B cell (primary cell): ENCODE measurements around the gene CENPVL3. TPM values are rescaled to one million over a fixed set of nuclear protein-coding genes. Genes with fewer than 3 reads are reported as not detected.

Experiments used
- ATAC-seq: fragments of 200-7000 bp; cut with Tn5 transposase; one replicate; pipeline ENCODE4 v1.10.0; 2021; ENCODE audit warnings: low read depth, mild to moderate bottlenecking, moderate number of reproducible peaks, moderate library complexity
- CTCF ChIA-PET: fragments of 350-600 bp; sonication (Branson Sonifier 250); formaldehyde crosslinking; loops from one replicate; lab custom pipeline; 2021; ENCODE audit warnings: antibody characterized with exemption, inconsistent platforms; lab: Charles Lee
- POLR2A ChIA-PET: fragments of 350-600 bp; sonication (Branson Sonifier 250); formaldehyde crosslinking; loops from one replicate; lab custom pipeline; 2021; ENCODE audit warnings: antibody characterized with exemption; lab: Charles Lee
- DNase-seq: peaks from one replicate; pipeline ENCODE4 v3.0.0; 2013
- H2AFZ ChIP-seq: 2 replicates; pipeline ENCODE4 v1.6.1; 2012; ENCODE audit warnings: mild to moderate bottlenecking, low read depth, low read length; ENCODE audit not compliant: insufficient read depth, poor library complexity, severe bottlenecking
- H3K27ac ChIP-seq, 2 donors: 1 replicate in 1 of 2; 2 replicates in 1 of 2; pipeline ENCODE4 v1.5.1; 2012 to 2013; ENCODE audit warnings: low read length in 2 of 2, mild to moderate bottlenecking in 2 of 2, moderate library complexity in 1 of 2
- H3K27me3 ChIP-seq, 4 experiments: fragments of 200-600 bp in 1 of 4; sonication (generic) in 1 of 4; replicated peaks in 1 of 4; 1 replicate in 2 of 4; 2 replicates in 2 of 4; pipeline versions ENCODE4 v1.6.1 to v1.7.0; 2013 to 2016; ENCODE audit warnings: low read length in 3 of 4, mild to moderate bottlenecking in 2 of 4, mixed read lengths in 1 of 4, moderate library complexity in 1 of 4; ENCODE audit not compliant: insufficient read depth in 4 of 4, control insufficient read depth in 3 of 4; ENCODE audit errors: control extremely low read depth in 1 of 4
- H3K36me3 ChIP-seq, 2 experiments: replicated peaks in 1 of 2; 1 replicate in 1 of 2; 2 replicates in 1 of 2; pipeline versions ENCODE4 v1.6.1 to v1.7.1; 2013; ENCODE audit warnings: low read length in 1 of 2; ENCODE audit not compliant: insufficient read depth in 2 of 2, control insufficient read depth in 1 of 2; ENCODE audit errors: control extremely low read depth in 1 of 2, extremely low read depth in 1 of 2
- H3K4me1 ChIP-seq, 2 donors: fragments of 200-600 bp in 1 of 2; sonication (generic) in 1 of 2; 1 replicate in 1 of 2; 2 replicates in 1 of 2; pipeline versions ENCODE4 v1.5.1 to v1.6.1; 2013 to 2017; ENCODE audit warnings: low read length in 2 of 2; ENCODE audit not compliant: control insufficient read depth in 2 of 2, insufficient read depth in 2 of 2
- H3K4me2 ChIP-seq: replicated peaks from 2 replicates; pipeline ENCODE3; 2012; ENCODE audit warnings: mild to moderate bottlenecking, low read depth, low read length; ENCODE audit not compliant: poor library complexity, severe bottlenecking
- H3K4me3 ChIP-seq, 5 experiments: fragments of 200-600 bp in 1 of 5; sonication (generic) in 1 of 5; 1 replicate in 3 of 5; 2 replicates in 2 of 5; pipeline versions ENCODE4 v1.5.1 to v1.7.0; 2011 to 2016; ENCODE audit warnings: low read length in 4 of 5, mild to moderate bottlenecking in 4 of 5, low read depth in 2 of 5, control low read depth in 1 of 5, moderate library complexity in 1 of 5; ENCODE audit not compliant: insufficient read depth in 1 of 5; ENCODE audit errors: control extremely low read depth in 1 of 5, extremely low read depth in 1 of 5
- H3K79me2 ChIP-seq: fragments of 200-600 bp; sonication (generic); one replicate; pipeline ENCODE4 v1.6.0; 2016; ENCODE audit warnings: low read length; ENCODE audit not compliant: control insufficient read depth, insufficient read depth
- H3K9ac ChIP-seq: fragments of 200-600 bp; sonication (generic); 2 replicates; pipeline ENCODE4 v1.6.1; 2017; ENCODE audit warnings: mild to moderate bottlenecking, low read length, moderate library complexity
- H3K9me3 ChIP-seq, 3 donors: one replicate each; pipeline versions ENCODE4 v1.6.1 to v1.7.1; 2013; ENCODE audit warnings: low read length in 2 of 3; ENCODE audit not compliant: control insufficient read depth in 2 of 3, insufficient read depth in 1 of 3; ENCODE audit errors: control extremely low read depth in 1 of 3
- H4K20me1 ChIP-seq: 2 replicates; pipeline ENCODE4 v1.6.0; 2012; ENCODE audit warnings: mild to moderate bottlenecking, low read length; ENCODE audit not compliant: insufficient read depth, control insufficient read depth, poor library complexity, severe bottlenecking
- H3K27ac Mint-ChIP-seq: one replicate; pipeline ENCODE4 v1.8.0; 2021; ENCODE audit warnings: mixed read lengths
- H3K27me3 Mint-ChIP-seq: one replicate; pipeline ENCODE4 v1.8.0; 2021; ENCODE audit warnings: mixed read lengths
- H3K4me1 Mint-ChIP-seq: one replicate; pipeline ENCODE4 v1.8.0; 2021; ENCODE audit warnings: mixed read lengths
- H3K4me3 Mint-ChIP-seq: one replicate; pipeline ENCODE4 v1.8.0; 2021; ENCODE audit warnings: mixed read lengths
- H3K9me3 Mint-ChIP-seq: one replicate; pipeline ENCODE4 v1.8.0; 2022; ENCODE audit warnings: mixed read lengths; ENCODE audit not compliant: insufficient read depth
- EZH2 ChIP-seq: IDR thresholded peaks from 2 replicates; pipeline ENCODE4 v1.6.1; 2012; ENCODE audit warnings: borderline replicate concordance, low read depth, mild to moderate bottlenecking, moderate library complexity, low read length; ENCODE audit not compliant: insufficient read depth, poor library complexity, severe bottlenecking
- WGBS: methylation state at CpG from one replicate; pipeline ENCODE4 v1.1.5; 2013; ENCODE audit warnings: missing lambda C conversion rate; ENCODE audit not compliant: insufficient coverage; 5-methylcytosine and 5-hydroxymethylcytosine counted together
- intact Hi-C: fragments of 100-400 bp; cut with micrococcal nuclease; formaldehyde crosslinking; loops from one replicate; pipeline ENCODE4 v1.10.0; 2022
- polyA plus RNA-seq: library from polyadenylated mRNA; depleted of rRNA; stranded (reverse); fragments of >200 nt; gene quantifications from 2 replicates; pipeline ENCODE4 v1.2.3, GENCODE V29; 2012
- total RNA-seq, 2 donors: library from RNA; stranded (reverse); fragments of 120-200 nt in 1 of 2; gene quantifications; 1 replicate in 1 of 2; 2 replicates in 1 of 2; pipeline versions ENCODE4 v1.2.3 to v1.2.4, GENCODE V29; 2013 to 2022
- TF ChIP-seq, protein P1 (sequence below): fragments of 200-600 bp; IDR thresholded peaks from one replicate; pipeline ENCODE4 v1.8.0; 2022; ENCODE audit warnings: antibody characterized with exemption, mild to moderate bottlenecking

The CENPVL3 gene
- total and polyA plus RNA-seq, 2 donors (not counting 1 experiment from before 2014, with no cell fraction given), result not detected

DNA sequence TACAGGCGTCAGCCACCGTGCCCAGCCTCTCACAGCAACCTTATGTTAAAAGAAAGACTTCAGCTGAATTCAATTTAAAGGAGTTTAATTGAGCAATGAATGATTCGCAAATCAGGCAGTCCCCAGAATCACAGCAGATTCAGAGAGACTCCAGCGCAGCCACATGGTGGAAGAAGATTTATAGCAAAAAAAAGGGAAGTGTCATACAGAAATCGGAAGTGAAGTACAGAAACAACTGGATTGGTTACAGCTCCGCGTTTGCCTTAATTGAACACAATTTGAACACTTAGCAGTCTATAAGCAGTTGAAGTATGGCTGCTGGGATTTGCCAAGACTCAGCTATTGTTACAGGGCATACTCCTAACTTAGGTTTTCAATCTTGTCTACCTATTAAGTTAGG, 19.8 kb downstream of the CENPVL3 start:
- POLR2A ChIA-PET, result no interaction called here
- Histone ChIP-seq H4K20me1 (no peaks in the 10 kb centered on the region), H2AFZ (peak overlapping the region; percentile 30), H3K9ac (no peak overlapping the region), H3K9me3 (no peaks in the 10 kb centered on the region), H3K79me2 (no peaks in the 10 kb centered on the region), H3K4me1 (no peaks in the 10 kb centered on the region), H3K27me3 (peaks cover 0 to 8% (median 0%) of the 10 kb centered on the region in 4 experiments), H3K27ac (no peak overlapping the region), H3K4me3 (no peak overlapping the region), H3K4me2 (no peak overlapping the region), H3K36me3 (no peaks in the 10 kb centered on the region)
- Mint-ChIP-seq H3K27ac (no peak overlapping the region), H3K4me3 (no peak overlapping the region), H3K9me3 (no peaks in the 10 kb centered on the region), H3K27me3 (peaks cover 13% of the 10 kb centered on the region), H3K4me1 (no peaks in the 10 kb centered on the region)
- CTCF ChIA-PET, result no interaction called here
- DNase-seq (no peak), ATAC-seq (no peak)
- WGBS, result 0% methylated on average over 1 of the region's 7 CpGs
- TF ChIP-seq, protein P1, sequence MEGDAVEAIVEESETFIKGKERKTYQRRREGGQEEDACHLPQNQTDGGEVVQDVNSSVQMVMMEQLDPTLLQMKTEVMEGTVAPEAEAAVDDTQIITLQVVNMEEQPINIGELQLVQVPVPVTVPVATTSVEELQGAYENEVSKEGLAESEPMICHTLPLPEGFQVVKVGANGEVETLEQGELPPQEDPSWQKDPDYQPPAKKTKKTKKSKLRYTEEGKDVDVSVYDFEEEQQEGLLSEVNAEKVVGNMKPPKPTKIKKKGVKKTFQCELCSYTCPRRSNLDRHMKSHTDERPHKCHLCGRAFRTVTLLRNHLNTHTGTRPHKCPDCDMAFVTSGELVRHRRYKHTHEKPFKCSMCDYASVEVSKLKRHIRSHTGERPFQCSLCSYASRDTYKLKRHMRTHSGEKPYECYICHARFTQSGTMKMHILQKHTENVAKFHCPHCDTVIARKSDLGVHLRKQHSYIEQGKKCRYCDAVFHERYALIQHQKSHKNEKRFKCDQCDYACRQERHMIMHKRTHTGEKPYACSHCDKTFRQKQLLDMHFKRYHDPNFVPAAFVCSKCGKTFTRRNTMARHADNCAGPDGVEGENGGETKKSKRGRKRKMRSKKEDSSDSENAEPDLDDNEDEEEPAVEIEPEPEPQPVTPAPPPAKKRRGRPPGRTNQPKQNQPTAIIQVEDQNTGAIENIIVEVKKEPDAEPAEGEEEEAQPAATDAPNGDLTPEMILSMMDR, result no peak
- TF ChIP-seq EZH2, result no peak
- intact Hi-C loops, result no loop called here

DNA sequence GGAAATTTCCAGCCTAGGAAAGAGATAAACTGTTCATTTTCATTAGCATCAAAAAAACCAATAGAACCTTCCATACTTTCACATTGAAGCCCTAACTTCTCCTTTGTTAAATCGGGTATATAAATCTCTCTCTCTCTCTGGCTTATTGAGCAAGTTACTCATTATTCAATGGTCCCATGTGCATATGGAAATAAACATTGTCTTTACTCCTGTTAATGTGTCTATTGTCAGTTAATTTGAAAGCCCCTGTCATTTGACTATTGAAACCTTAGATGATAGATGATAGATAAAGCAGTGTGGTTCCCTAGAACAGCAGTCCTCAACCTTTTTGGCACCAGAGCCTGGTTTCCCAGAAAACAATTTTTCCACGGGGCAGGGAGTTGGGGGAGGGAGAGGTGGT, 46.8 kb downstream of the CENPVL3 start:
- Histone ChIP-seq H3K4me1 (no peaks in the 10 kb centered on the region), H3K4me2 (no peak overlapping the region), H3K27ac (no peak overlapping the region), H3K4me3 (no peak overlapping the region), H3K27me3 (no peaks in the 10 kb centered on the region), H2AFZ (no peak overlapping the region), H3K9me3 (no peaks in the 10 kb centered on the region), H3K79me2 (no peaks in the 10 kb centered on the region), H3K9ac (no peak overlapping the region), H4K20me1 (no peaks in the 10 kb centered on the region), H3K36me3 (no peaks in the 10 kb centered on the region)
- no peak overlapping the region for H3K27ac Mint-ChIP-seq
- H3K4me3 Mint-ChIP-seq, result no peak overlapping the region
- no peaks in the 10 kb centered on the region for H3K9me3 Mint-ChIP-seq
- no peaks in the 10 kb centered on the region for H3K4me1 Mint-ChIP-seq
- no CpG with 5 or more reads among the region's 2 CpGs for WGBS
- intact Hi-C loops, result no loop called here
- ChIA-PET CTCF (no interaction called here), POLR2A (no interaction called here)
- ATAC-seq (no peak), DNase-seq (no peak)
- TF ChIP-seq EZH2, result no peak
- TF ChIP-seq, protein P1, result no peak
- peaks cover 10% of the 10 kb centered on the region for H3K27me3 Mint-ChIP-seq
